Gastrocnemius medialis (tissue), 4 donors: ENCODE results near the gene CCBE1. TPM values are rescaled to one million over a fixed set of nuclear protein-coding genes. Genes with fewer than 3 reads are reported as not detected.

Source experiments
- ATAC-seq, 2 donors: fragments of 150-250 bp; one replicate each; pipeline ENCODE4 v1.9.1; 2016
- DNase-seq, 2 donors: peaks; one replicate each; pipeline ENCODE4 v3.0.0-alpha.2; 2019
- H3K27ac ChIP-seq, 4 donors: fragments of 200-600 bp; sonication (generic); 1 replicate in 1 of 4; 2 replicates in 3 of 4; pipeline ENCODE4 v1.5.1; 2016 to 2018; ENCODE audit warnings: mild to moderate bottlenecking in 2 of 4, moderate library complexity in 1 of 4
- H3K27me3 ChIP-seq, 3 donors: fragments of 200-600 bp; sonication (generic) in 2 of 3; 1 replicate in 1 of 3; 2 replicates in 2 of 3; pipeline versions ENCODE4 v1.5.1 to v1.6.0; 2016 to 2019; ENCODE audit warnings: mild to moderate bottlenecking in 1 of 3, moderate library complexity in 1 of 3
- H3K36me3 ChIP-seq, 2 donors: fragments of 200-600 bp; sonication (generic) in 1 of 2; one replicate each; pipeline ENCODE4 v1.5.1; 2017 to 2018
- H3K4me1 ChIP-seq, 2 donors: fragments of 200-600 bp; sonication (generic) in 1 of 2; one replicate each; pipeline ENCODE4 v1.5.1; 2016 to 2017; ENCODE audit warnings: mild to moderate bottlenecking in 2 of 2
- H3K4me3 ChIP-seq, 4 donors: fragments of 200-600 bp; sonication (generic) in 3 of 4; 1 replicate in 1 of 4; 2 replicates in 3 of 4; pipeline ENCODE4 v1.5.1; 2016 to 2019; ENCODE audit warnings: mild to moderate bottlenecking in 2 of 4
- H3K9me3 ChIP-seq, 3 donors: fragments of 200-600 bp; sonication (generic) in 2 of 3; 1 replicate in 1 of 3; 2 replicates in 2 of 3; pipeline ENCODE4 v1.5.1; 2016 to 2019
- CTCF ChIP-seq, 5 experiments: fragments of 450-650 bp in 3 of 5; fragments of 200-600 bp in 2 of 5; sonication (generic) in 2 of 5; IDR thresholded peaks in 4 of 5; conservative IDR thresholded peaks in 1 of 5; 1 replicate in 4 of 5; 2 replicates in 1 of 5; pipeline ENCODE4 v1.5.1; 2016 to 2019; ENCODE audit warnings: antibody characterized with exemption in 5 of 5, mild to moderate bottlenecking in 3 of 5, moderate library complexity in 3 of 5
- POLR2A ChIP-seq, 2 donors: fragments of 450-650 bp; IDR thresholded peaks; one replicate each; pipeline ENCODE4 v1.6.1; 2017; ENCODE audit warnings: antibody characterized with exemption in 2 of 2, mild to moderate bottlenecking in 2 of 2, moderate library complexity in 2 of 2
- in situ Hi-C, 4 donors: fragments of 200-750 bp; cut with MboI; loops; one replicate each; pipeline versions ENCODE4 v1.15.0 to v1.8.0; 2017; ENCODE audit warnings: low sequenced_read_pairs in 4 of 4
- intact Hi-C: fragments of 100-400 bp; cut with DNase I; formaldehyde crosslinking; loops from one replicate; pipeline ENCODE4 v1.15.1; 2023; ENCODE audit warnings: low total_unique reads
- total RNA-seq, 4 donors: library from RNA; depleted of rRNA; stranded (reverse); fragments of >200 nt; gene quantifications; one replicate each; pipeline versions ENCODE4 v1.1.0 to v1.2.3, GENCODE V29; 2016

CCBE1 gene
- total RNA-seq, 4 donors from 2014 or later, result 0.44 to 2.7 (median 1.3) TPM

- intact Hi-C loops (no loop called here), in situ Hi-C loops (no loop called here)
- no peak overlapping the region for H3K4me3 ChIP-seq
- H3K9me3 ChIP-seq, result no peaks in the 10 kb centered on the region
- DNase-seq (no peak), ATAC-seq (no peak)
- no peak for TF ChIP-seq CTCF (IDR thresholded peaks at IDR 0.05 in 4 of 5, conservative IDR thresholded peaks at IDR 0.05 in 1 of 5)
- TF ChIP-seq POLR2A (IDR thresholded peaks at IDR 0.05), result no peak
- no peaks in the 10 kb centered on the region for H3K4me1 ChIP-seq
- H3K27me3 ChIP-seq, result no peaks in the 10 kb centered on the region
- H3K27ac ChIP-seq, result no peak overlapping the region
- no peaks in the 10 kb centered on the region for H3K36me3 ChIP-seq
Measured at GRCh38 chr18:59562751-59563150, 134.5 kb downstream of the CCBE1 start.

- Histone ChIP-seq H3K9me3 (no peaks in the 10 kb centered on the region), H3K27me3 (no peaks in the 10 kb centered on the region), H3K4me1 (no peaks in the 10 kb centered on the region), H3K36me3 (no peaks in the 10 kb centered on the region), H3K4me3 (no peak overlapping the region), H3K27ac (no peak overlapping the region)
- ATAC-seq, result no peak
- intact Hi-C loops (no loop called here), in situ Hi-C loops (no loop called here)
- TF ChIP-seq CTCF (IDR thresholded peaks at IDR 0.05 in 4 of 5, conservative IDR thresholded peaks at IDR 0.05 in 1 of 5) (no peak), POLR2A (IDR thresholded peaks at IDR 0.05) (no peak)
- no peak for DNase-seq
Measured at GRCh38 chr18:59561612-59562011, 135.6 kb downstream of the CCBE1 start.

GRCh38 chr18:59560556-59560955 lies 136.7 kb downstream of the CCBE1 start:
- no peak for DNase-seq
- H3K4me3 ChIP-seq, result no peak overlapping the region
- no peaks in the 10 kb centered on the region for H3K9me3 ChIP-seq
- TF ChIP-seq CTCF (IDR thresholded peaks at IDR 0.05 in 4 of 5, conservative IDR thresholded peaks at IDR 0.05 in 1 of 5) (no peak), POLR2A (IDR thresholded peaks at IDR 0.05) (no peak)
- no peak overlapping the region for H3K27ac ChIP-seq
- no peaks in the 10 kb centered on the region for H3K4me1 ChIP-seq
- H3K36me3 ChIP-seq, result no peaks in the 10 kb centered on the region
- in situ Hi-C loops, result no loop called here
- intact Hi-C loops, result no loop called here
- no peaks in the 10 kb centered on the region for H3K27me3 ChIP-seq
- ATAC-seq, result no peak

GRCh38 chr18:59559528-59559927 lies 137.7 kb downstream of the CCBE1 start:
- ATAC-seq (no peak), DNase-seq (no peak)
- Histone ChIP-seq H3K9me3 (no peaks in the 10 kb centered on the region), H3K27ac (no peak overlapping the region), H3K36me3 (no peaks in the 10 kb centered on the region), H3K27me3 (no peaks in the 10 kb centered on the region), H3K4me1 (no peaks in the 10 kb centered on the region), H3K4me3 (no peak overlapping the region)
- TF ChIP-seq CTCF (IDR thresholded peaks at IDR 0.05 in 4 of 5, conservative IDR thresholded peaks at IDR 0.05 in 1 of 5), result no peak
- TF ChIP-seq POLR2A (IDR thresholded peaks at IDR 0.05), result no peak
- intact Hi-C loops, result no loop called here
- in situ Hi-C loops, result no loop called here

GRCh38 chr18:59555995-59556659 lies 141.1 kb downstream of the CCBE1 start:
- intact Hi-C loops, result no loop called here
- H3K9me3 ChIP-seq, result no peaks in the 10 kb centered on the region
- ATAC-seq (peak in 1 of 2 donors; percentile 54), DNase-seq (no peak)
- no peaks in the 10 kb centered on the region for H3K4me1 ChIP-seq
- in situ Hi-C loops, result no loop called here
- no peak overlapping the region for H3K4me3 ChIP-seq
- no peak for TF ChIP-seq CTCF (IDR thresholded peaks at IDR 0.05 in 4 of 5, conservative IDR thresholded peaks at IDR 0.05 in 1 of 5)
- TF ChIP-seq POLR2A (IDR thresholded peaks at IDR 0.05), result no peak
- H3K27ac ChIP-seq, result no peak overlapping the region
- no peaks in the 10 kb centered on the region for H3K27me3 ChIP-seq
- no peaks in the 10 kb centered on the region for H3K36me3 ChIP-seq
